Measurements from ENCODE around the gene CALML5. TPM values are rescaled to one million over a fixed set of nuclear protein-coding genes. Genes with fewer than 3 reads are reported as not detected.

The CALML5 gene
- total and polyA plus RNA-seq, 4 donors, result not detected

- WGBS, 2 donors, result 97 to 100% methylated on average over 4 of the region's 4 CpGs
- intact Hi-C loops (cut with DNase I), result no loop called here
- DNase-seq (no peak), ATAC-seq (ENCODE audit: low FRiP score) (no peak)
- no peaks in the 10 kb centered on the region for H3K4me1 ChIP-seq (ENCODE audit: control insufficient read depth in 1 of 2, insufficient read depth in 2 of 2, low read length in 2 of 2)
- peaks cover 2% of the 10 kb centered on the region for H3K9me3 ChIP-seq (ENCODE audit: control insufficient read depth, low read length)
- H3K4me3 ChIP-seq (ENCODE audit: low read length in 2 of 2), result no peak overlapping the region
- no peak overlapping the region for H3K27ac ChIP-seq (ENCODE audit: low read depth in 1 of 2, low read length in 2 of 2)
- H3K36me3 ChIP-seq (ENCODE audit: control insufficient read depth in 1 of 2, insufficient read depth in 2 of 2, low read length in 1 of 2), result no peaks in the 10 kb centered on the region
- no peaks in the 10 kb centered on the region for H3K27me3 ChIP-seq (ENCODE audit: control insufficient read depth in 1 of 2, insufficient read depth in 2 of 2, low read length in 1 of 2)
Measured at GRCh38 chr10:5492322-5492855, 7.0 kb downstream of the CALML5 start.

- intact Hi-C loops (cut with DNase I), result no loop called here
- no peak for ATAC-seq (ENCODE audit: low FRiP score)
- no peaks in the 10 kb centered on the region for H3K27me3 ChIP-seq (ENCODE audit: control insufficient read depth in 1 of 2, insufficient read depth in 2 of 2, low read length in 1 of 2)
Measured at GRCh38 chr10:5491477-5491876, 7.9 kb downstream of the CALML5 start.

GRCh38 chr10:5490698-5491464, 8.5 kb downstream of the CALML5 start:
- no peak overlapping the region for H3K4me3 ChIP-seq (ENCODE audit: low read length in 2 of 2)
- no peaks in the 10 kb centered on the region for H3K27me3 ChIP-seq (ENCODE audit: control insufficient read depth in 1 of 2, insufficient read depth in 2 of 2, low read length in 1 of 2)
- no peaks in the 10 kb centered on the region for H3K4me1 ChIP-seq (ENCODE audit: control insufficient read depth in 1 of 2, insufficient read depth in 2 of 2, low read length in 2 of 2)
- DNase-seq (no peak), ATAC-seq (ENCODE audit: low FRiP score) (no peak)
- peaks cover 2% of the 10 kb centered on the region for H3K9me3 ChIP-seq (ENCODE audit: control insufficient read depth, low read length)
- no peak overlapping the region for H3K27ac ChIP-seq (ENCODE audit: low read depth in 1 of 2, low read length in 2 of 2)
- WGBS, 2 donors, result 85% methylated on average over 10 of the region's 10 CpGs
- H3K36me3 ChIP-seq (ENCODE audit: control insufficient read depth in 1 of 2, insufficient read depth in 2 of 2, low read length in 1 of 2), result no peaks in the 10 kb centered on the region
- intact Hi-C loops (cut with DNase I), result no loop called here

More at GRCh38 chr10:5491477-5491876, 7.9 kb downstream of the CALML5 start:
- no peak overlapping the region for H3K4me3 ChIP-seq (ENCODE audit: low read length in 2 of 2)
- H3K27ac ChIP-seq (ENCODE audit: low read depth in 1 of 2, low read length in 2 of 2), result no peak overlapping the region
- 39 to 41% methylated on average over 7 of the region's 7 CpGs for WGBS, 2 donors
- DNase-seq, result no peak
- peaks cover 2% of the 10 kb centered on the region for H3K9me3 ChIP-seq (ENCODE audit: control insufficient read depth, low read length)
- no peaks in the 10 kb centered on the region for H3K36me3 ChIP-seq (ENCODE audit: control insufficient read depth in 1 of 2, insufficient read depth in 2 of 2, low read length in 1 of 2)
- no peaks in the 10 kb centered on the region for H3K4me1 ChIP-seq (ENCODE audit: control insufficient read depth in 1 of 2, insufficient read depth in 2 of 2, low read length in 2 of 2)

GRCh38 chr10:5490032-5490431, 9.3 kb downstream of the CALML5 start:
- WGBS, 2 donors, result 95 to 97% methylated on average over 4 of the region's 4 CpGs
- ATAC-seq (ENCODE audit: low FRiP score), result no peak
- intact Hi-C loops (cut with DNase I), result no loop called here

GRCh38 chr10:5488272-5489161, 10.9 kb downstream of the CALML5 start:
- Histone ChIP-seq H3K4me3 (ENCODE audit: low read length in 2 of 2) (no peak overlapping the region), H3K27ac (ENCODE audit: low read depth in 1 of 2, low read length in 2 of 2) (no peak overlapping the region), H3K4me1 (ENCODE audit: control insufficient read depth in 1 of 2, insufficient read depth in 2 of 2, low read length in 2 of 2) (no peaks in the 10 kb centered on the region), H3K27me3 (ENCODE audit: control insufficient read depth in 1 of 2, insufficient read depth in 2 of 2, low read length in 1 of 2) (no peaks in the 10 kb centered on the region), H3K9me3 (ENCODE audit: control insufficient read depth, low read length) (peaks cover 2% of the 10 kb centered on the region), H3K36me3 (ENCODE audit: control insufficient read depth in 1 of 2, insufficient read depth in 2 of 2, low read length in 1 of 2) (no peaks in the 10 kb centered on the region)
- WGBS, 2 donors, result 91% methylated on average over 27 of the region's 27 CpGs
- no peak for DNase-seq
- intact Hi-C loops (cut with DNase I), result no loop called here
- no peak for ATAC-seq (ENCODE audit: low FRiP score)

More at GRCh38 chr10:5490032-5490431, 9.3 kb downstream of the CALML5 start:
- Histone ChIP-seq H3K27me3 (ENCODE audit: control insufficient read depth in 1 of 2, insufficient read depth in 2 of 2, low read length in 1 of 2) (no peaks in the 10 kb centered on the region), H3K9me3 (ENCODE audit: control insufficient read depth, low read length) (peaks cover 2% of the 10 kb centered on the region), H3K4me3 (ENCODE audit: low read length in 2 of 2) (no peak overlapping the region), H3K36me3 (ENCODE audit: control insufficient read depth in 1 of 2, insufficient read depth in 2 of 2, low read length in 1 of 2) (no peaks in the 10 kb centered on the region), H3K27ac (ENCODE audit: low read depth in 1 of 2, low read length in 2 of 2) (no peak overlapping the region), H3K4me1 (ENCODE audit: control insufficient read depth in 1 of 2, insufficient read depth in 2 of 2, low read length in 2 of 2) (no peaks in the 10 kb centered on the region)
- DNase-seq, result no peak

GRCh38 chr10:5486853-5487235, 12.5 kb downstream of the CALML5 start:
- Histone ChIP-seq H3K4me3 (ENCODE audit: low read length in 2 of 2) (no peak overlapping the region), H3K27ac (ENCODE audit: low read depth in 1 of 2, low read length in 2 of 2) (no peak overlapping the region), H3K27me3 (ENCODE audit: control insufficient read depth in 1 of 2, insufficient read depth in 2 of 2, low read length in 1 of 2) (no peaks in the 10 kb centered on the region), H3K4me1 (ENCODE audit: control insufficient read depth in 1 of 2, insufficient read depth in 2 of 2, low read length in 2 of 2) (no peaks in the 10 kb centered on the region), H3K36me3 (ENCODE audit: control insufficient read depth in 1 of 2, insufficient read depth in 2 of 2, low read length in 1 of 2) (no peaks in the 10 kb centered on the region), H3K9me3 (ENCODE audit: control insufficient read depth, low read length) (no peaks in the 10 kb centered on the region)
- WGBS, 2 donors, result 77 to 82% methylated on average over 9 of the region's 9 CpGs
- DNase-seq (no peak), ATAC-seq (ENCODE audit: low FRiP score) (peak; percentile 51)
- intact Hi-C loops (cut with DNase I), result no loop called here

- 81 to 84% methylated on average over 13 of the region's 13 CpGs for WGBS, 2 donors
- intact Hi-C loops (cut with DNase I), result no loop called here
- H3K27ac ChIP-seq (ENCODE audit: low read depth in 1 of 2, low read length in 2 of 2), result no peak overlapping the region
- no peaks in the 10 kb centered on the region for H3K27me3 ChIP-seq (ENCODE audit: control insufficient read depth in 1 of 2, insufficient read depth in 2 of 2, low read length in 1 of 2)
- ATAC-seq (ENCODE audit: low FRiP score) (peak; percentile 24), DNase-seq (no peak)
- H3K9me3 ChIP-seq (ENCODE audit: control insufficient read depth, low read length), result no peaks in the 10 kb centered on the region
- H3K4me3 ChIP-seq (ENCODE audit: low read length in 2 of 2), result no peak overlapping the region
- no peaks in the 10 kb centered on the region for H3K4me1 ChIP-seq (ENCODE audit: control insufficient read depth in 1 of 2, insufficient read depth in 2 of 2, low read length in 2 of 2)
- H3K36me3 ChIP-seq (ENCODE audit: control insufficient read depth in 1 of 2, insufficient read depth in 2 of 2, low read length in 1 of 2), result no peaks in the 10 kb centered on the region
Measured at GRCh38 chr10:5485948-5486852, 13.2 kb downstream of the CALML5 start.

- WGBS, 2 donors, result 94 to 96% methylated on average over 13 to 14 of the region's 14 CpGs
- H3K4me3 ChIP-seq (ENCODE audit: low read length in 2 of 2), result no peak overlapping the region
- DNase-seq (no peak), ATAC-seq (ENCODE audit: low FRiP score) (no peak)
- H3K4me1 ChIP-seq (ENCODE audit: control insufficient read depth in 1 of 2, insufficient read depth in 2 of 2, low read length in 2 of 2), result no peaks in the 10 kb centered on the region
- H3K9me3 ChIP-seq (ENCODE audit: control insufficient read depth, low read length), result no peaks in the 10 kb centered on the region
- no peak overlapping the region for H3K27ac ChIP-seq (ENCODE audit: low read depth in 1 of 2, low read length in 2 of 2)
- H3K27me3 ChIP-seq (ENCODE audit: control insufficient read depth in 1 of 2, insufficient read depth in 2 of 2, low read length in 1 of 2), result no peaks in the 10 kb centered on the region
- intact Hi-C loops (cut with DNase I), result no loop called here
- no peaks in the 10 kb centered on the region for H3K36me3 ChIP-seq (ENCODE audit: control insufficient read depth in 1 of 2, insufficient read depth in 2 of 2, low read length in 1 of 2)
Measured at GRCh38 chr10:5485290-5485689, 14.1 kb downstream of the CALML5 start.
